ENCODE data around the gene AGAP1. TPM values are rescaled to one million over a fixed set of nuclear protein-coding genes. Genes with fewer than 3 reads are reported as not detected.

Gene AGAP1
- polyA plus RNA-seq, 1 donor from 2014 or later: 17.4 TPM

DNA sequence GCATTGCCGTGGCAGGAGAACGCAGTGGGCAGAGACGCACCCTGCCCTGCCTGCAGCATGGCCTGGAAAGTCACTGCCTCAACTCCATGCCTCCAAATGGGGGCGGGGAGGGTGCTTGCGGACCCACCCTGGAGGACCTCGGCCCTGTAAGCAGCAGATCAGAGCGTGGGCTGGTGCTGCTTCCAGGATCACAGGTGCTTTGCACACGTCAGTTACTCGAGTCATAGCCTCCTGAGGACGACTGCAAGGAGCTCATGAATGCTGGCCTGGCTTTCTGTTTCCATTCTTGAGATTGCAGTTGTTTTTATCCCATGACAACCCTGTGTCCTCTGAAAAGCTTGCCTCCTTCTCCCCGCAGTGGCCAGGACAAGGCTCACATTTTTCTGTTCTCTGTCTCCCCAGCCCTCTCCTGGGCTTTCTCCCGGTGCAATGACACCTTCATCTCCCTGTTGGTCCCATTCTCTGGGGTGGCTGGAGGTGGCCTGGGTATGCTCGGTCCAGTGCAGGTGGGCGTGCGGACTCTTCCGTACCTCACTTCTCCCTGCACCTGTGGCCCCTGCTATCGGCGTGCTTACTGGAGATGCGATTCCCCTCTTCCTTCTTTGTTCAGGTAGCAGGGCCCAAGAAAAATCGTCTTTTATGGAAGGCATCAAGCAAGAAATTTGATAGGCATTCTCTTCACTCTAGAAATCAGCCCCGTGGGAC lies 466.3 kb downstream of the AGAP1 start:
- TF ChIP-seq EP300 (conservative IDR thresholded peaks at IDR 0.05; ENCODE audit: poor library complexity, severe bottlenecking) (no peak), POLR2AphosphoS5 (IDR thresholded peaks at IDR 0.05) (no peak), TAF1 (IDR thresholded peaks at IDR 0.05; ENCODE audit: low read depth) (no peak), CTCF (IDR thresholded peaks at IDR 0.05; ENCODE audit: poor library complexity, severe bottlenecking) (no peak), MXI1 (conservative IDR thresholded peaks at IDR 0.05; ENCODE audit: poor library complexity, severe bottlenecking) (no peak), SMC3 (conservative IDR thresholded peaks at IDR 0.05; ENCODE audit: poor library complexity) (no peak), RAD21 (conservative IDR thresholded peaks at IDR 0.05) (no peak), EZH2 (IDR thresholded peaks at IDR 0.05; ENCODE audit: borderline replicate concordance, insufficient read depth, low read length, poor library complexity, severe bottlenecking) (no peak)
- TF ChIP-seq, protein P1, sequence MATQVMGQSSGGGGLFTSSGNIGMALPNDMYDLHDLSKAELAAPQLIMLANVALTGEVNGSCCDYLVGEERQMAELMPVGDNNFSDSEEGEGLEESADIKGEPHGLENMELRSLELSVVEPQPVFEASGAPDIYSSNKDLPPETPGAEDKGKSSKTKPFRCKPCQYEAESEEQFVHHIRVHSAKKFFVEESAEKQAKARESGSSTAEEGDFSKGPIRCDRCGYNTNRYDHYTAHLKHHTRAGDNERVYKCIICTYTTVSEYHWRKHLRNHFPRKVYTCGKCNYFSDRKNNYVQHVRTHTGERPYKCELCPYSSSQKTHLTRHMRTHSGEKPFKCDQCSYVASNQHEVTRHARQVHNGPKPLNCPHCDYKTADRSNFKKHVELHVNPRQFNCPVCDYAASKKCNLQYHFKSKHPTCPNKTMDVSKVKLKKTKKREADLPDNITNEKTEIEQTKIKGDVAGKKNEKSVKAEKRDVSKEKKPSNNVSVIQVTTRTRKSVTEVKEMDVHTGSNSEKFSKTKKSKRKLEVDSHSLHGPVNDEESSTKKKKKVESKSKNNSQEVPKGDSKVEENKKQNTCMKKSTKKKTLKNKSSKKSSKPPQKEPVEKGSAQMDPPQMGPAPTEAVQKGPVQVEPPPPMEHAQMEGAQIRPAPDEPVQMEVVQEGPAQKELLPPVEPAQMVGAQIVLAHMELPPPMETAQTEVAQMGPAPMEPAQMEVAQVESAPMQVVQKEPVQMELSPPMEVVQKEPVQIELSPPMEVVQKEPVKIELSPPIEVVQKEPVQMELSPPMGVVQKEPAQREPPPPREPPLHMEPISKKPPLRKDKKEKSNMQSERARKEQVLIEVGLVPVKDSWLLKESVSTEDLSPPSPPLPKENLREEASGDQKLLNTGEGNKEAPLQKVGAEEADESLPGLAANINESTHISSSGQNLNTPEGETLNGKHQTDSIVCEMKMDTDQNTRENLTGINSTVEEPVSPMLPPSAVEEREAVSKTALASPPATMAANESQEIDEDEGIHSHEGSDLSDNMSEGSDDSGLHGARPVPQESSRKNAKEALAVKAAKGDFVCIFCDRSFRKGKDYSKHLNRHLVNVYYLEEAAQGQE (IDR thresholded peaks at IDR 0.05; ENCODE audit: borderline replicate concordance): no peak
- Histone ChIP-seq H3K79me2 (replicated peaks; ENCODE audit: insufficient read depth, low read length) (no peaks in the 10 kb centered on the region), H3K9me3 (ENCODE audit: low read length) (no peaks in the 10 kb centered on the region), H3K27me3 (ENCODE audit: insufficient read depth, low read depth, low read length) (no peaks in the 10 kb centered on the region), H3K4me2 (ENCODE audit: low read length) (no peak overlapping the region), H2AFZ (ENCODE audit: low read depth, low read length) (no peak overlapping the region), H3K9ac (ENCODE audit: low read length) (no peak overlapping the region), H3K36me3 (ENCODE audit: insufficient read depth, low read length) (no peaks in the 10 kb centered on the region), H3K9me2 (ENCODE audit: insufficient read depth, low read length) (no peaks in the 10 kb centered on the region), H3F3A (ENCODE audit: insufficient read depth, low read length, poor library complexity, severe bottlenecking) (no peaks in the 10 kb centered on the region), H3K4me3 (ENCODE audit: low read length) (no peak overlapping the region), H4K20me1 (ENCODE audit: insufficient read depth) (no peaks in the 10 kb centered on the region), H3K27ac (ENCODE audit: low read length) (no peak overlapping the region)

DNA sequence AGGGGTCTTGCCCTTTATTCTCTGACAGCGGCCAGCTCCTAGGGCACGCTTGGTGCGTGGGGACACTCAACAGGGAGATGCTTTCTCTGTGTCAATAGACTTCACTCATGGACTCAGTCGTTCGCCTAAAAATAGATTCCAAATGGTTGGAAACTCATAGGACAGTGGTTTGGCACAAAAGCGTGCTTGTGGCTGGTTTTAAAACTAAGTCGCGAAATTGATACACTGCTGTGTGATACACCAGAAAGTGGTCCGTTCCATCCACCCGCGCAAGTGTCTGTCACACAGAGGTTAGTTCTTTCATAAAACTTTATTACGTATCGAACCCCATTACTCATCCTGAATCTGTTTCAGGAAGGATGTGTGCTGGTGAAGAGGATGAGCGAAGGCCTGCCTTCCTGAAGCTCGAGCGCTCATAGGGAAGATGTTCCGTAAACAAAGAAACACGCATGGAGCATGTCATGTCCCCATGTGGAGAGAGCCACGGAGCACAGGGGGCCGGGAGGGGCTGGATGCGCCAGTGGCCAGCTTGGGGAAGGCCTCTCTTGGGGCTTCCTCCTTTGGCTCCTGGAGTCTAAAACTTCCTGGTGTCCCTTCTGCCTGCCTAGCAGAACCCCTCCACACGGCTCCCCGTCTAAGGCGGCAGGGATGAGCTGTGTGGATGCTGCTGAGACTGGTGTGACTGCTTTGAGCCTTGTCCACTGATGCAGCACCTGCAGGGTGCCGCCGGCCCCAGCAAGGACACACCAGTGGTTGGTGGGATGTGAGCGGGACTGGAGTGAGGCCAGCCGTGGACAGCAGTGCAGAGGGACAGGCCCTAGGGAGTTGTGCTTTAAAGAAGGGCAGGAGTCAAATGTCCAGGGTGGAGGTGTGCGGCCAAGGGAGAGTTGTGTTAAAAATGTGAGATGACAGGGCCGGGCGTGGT lies 467.1 kb downstream of the AGAP1 start:
- Histone ChIP-seq H3K27ac (ENCODE audit: low read length) (no peak overlapping the region), H3K27me3 (ENCODE audit: insufficient read depth, low read depth, low read length) (no peaks in the 10 kb centered on the region), H4K20me1 (ENCODE audit: insufficient read depth) (no peaks in the 10 kb centered on the region), H3K9ac (ENCODE audit: low read length) (no peak overlapping the region), H2AFZ (ENCODE audit: low read depth, low read length) (no peak overlapping the region), H3K36me3 (ENCODE audit: insufficient read depth, low read length) (no peaks in the 10 kb centered on the region), H3K4me3 (ENCODE audit: low read length) (no peak overlapping the region), H3F3A (ENCODE audit: insufficient read depth, low read length, poor library complexity, severe bottlenecking) (no peaks in the 10 kb centered on the region), H3K4me2 (ENCODE audit: low read length) (no peak overlapping the region), H3K9me2 (ENCODE audit: insufficient read depth, low read length) (no peaks in the 10 kb centered on the region), H3K79me2 (replicated peaks; ENCODE audit: insufficient read depth, low read length) (no peaks in the 10 kb centered on the region), H3K9me3 (ENCODE audit: low read length) (no peaks in the 10 kb centered on the region)
- TF ChIP-seq EP300 (conservative IDR thresholded peaks at IDR 0.05; ENCODE audit: poor library complexity, severe bottlenecking) (no peak), TAF1 (IDR thresholded peaks at IDR 0.05; ENCODE audit: low read depth) (no peak), CTCF (IDR thresholded peaks at IDR 0.05; ENCODE audit: poor library complexity, severe bottlenecking) (no peak), RAD21 (conservative IDR thresholded peaks at IDR 0.05) (no peak), POLR2AphosphoS5 (IDR thresholded peaks at IDR 0.05) (no peak), EZH2 (IDR thresholded peaks at IDR 0.05; ENCODE audit: borderline replicate concordance, insufficient read depth, low read length, poor library complexity, severe bottlenecking) (no peak), SMC3 (conservative IDR thresholded peaks at IDR 0.05; ENCODE audit: poor library complexity) (no peak), MXI1 (conservative IDR thresholded peaks at IDR 0.05; ENCODE audit: poor library complexity, severe bottlenecking) (no peak)
- TF ChIP-seq, protein P1 (IDR thresholded peaks at IDR 0.05; ENCODE audit: borderline replicate concordance): no peak

Data from neural cell (in vitro differentiated cells).